Activated CD8-positive, alpha-beta memory T cell treated with anti-CD3 and anti-CD28 coated beads, Interleukin-2, amount 10 ng/mL, durations not matched to agents 7 days and 5 days (primary cell): Measurements from ENCODE around the gene ANXA9. TPM values are rescaled to one million over a fixed set of nuclear protein-coding genes. Genes with fewer than 3 reads are reported as not detected.

ENCODE experiments used
- ATAC-seq: fragments of 150-1000 bp; cut with Tn5 transposase; one replicate; pipeline ENCODE4 v1.10.0; 2021; ENCODE audit warnings: moderate library complexity
- CTCF ChIA-PET: fragments of 350-600 bp; sonication (Branson Sonifier 250); formaldehyde crosslinking; loops from one replicate; lab custom pipeline; 2021; ENCODE audit warnings: antibody characterized with exemption; lab: Charles Lee
- DNase-seq: peaks from one replicate; pipeline ENCODE4 v3.0.0-alpha.2; 2020
- H3K27ac Mint-ChIP-seq: one replicate; pipeline ENCODE4 v1.8.0; 2021; ENCODE audit warnings: mild to moderate bottlenecking, mixed read lengths
- H3K27me3 Mint-ChIP-seq: one replicate; pipeline ENCODE4 v1.8.0; 2021; ENCODE audit warnings: mixed read lengths
- H3K36me3 Mint-ChIP-seq: one replicate; pipeline ENCODE4 v1.8.0; 2021; ENCODE audit warnings: mild to moderate bottlenecking, mixed read lengths
- H3K4me1 Mint-ChIP-seq: one replicate; pipeline ENCODE4 v1.8.0; 2021; ENCODE audit warnings: mixed read lengths
- H3K4me3 Mint-ChIP-seq: one replicate; pipeline ENCODE4 v1.8.0; 2021; ENCODE audit warnings: mild to moderate bottlenecking, moderate library complexity, mixed read lengths
- H3K9me3 Mint-ChIP-seq: one replicate; pipeline ENCODE4 v1.8.0; 2022; ENCODE audit warnings: low read depth, mixed read lengths
- total RNA-seq, 2 experiments: library from RNA; stranded (reverse); gene quantifications; one replicate each; pipeline ENCODE4 v1.2.3, GENCODE V29; 2021

Gene ANXA9
- total RNA-seq, 2 experiments from 2014 or later: 0.23 TPM; not detected in 1

DNA sequence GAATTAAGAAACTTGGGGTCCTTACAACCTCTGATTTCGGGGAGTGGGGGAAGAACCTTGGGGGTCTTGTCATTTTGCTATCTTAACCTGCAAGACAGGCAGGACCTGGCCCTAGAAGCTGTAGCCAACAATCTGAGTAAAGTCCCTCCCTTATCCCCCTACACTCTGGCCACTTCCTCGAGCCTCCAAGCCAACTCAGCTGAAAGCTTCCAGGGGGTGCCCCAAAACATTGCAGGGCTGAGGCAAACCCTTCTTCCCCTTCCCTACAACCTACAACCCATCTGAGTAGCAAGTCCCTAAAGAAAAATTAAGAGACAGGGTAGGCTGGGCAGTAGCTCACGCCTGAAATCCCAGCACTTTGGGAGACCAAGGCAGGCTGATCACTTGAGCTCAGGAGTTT lies 12.5 kb upstream of the ANXA9 start:
- Mint-ChIP-seq H3K9me3 (no peaks in the 10 kb centered on the region), H3K36me3 (peaks cover 36% of the 10 kb centered on the region), H3K27ac (no peak overlapping the region), H3K27me3 (no peaks in the 10 kb centered on the region), H3K4me3 (no peak overlapping the region), H3K4me1 (peaks cover 36% of the 10 kb centered on the region)
- CTCF ChIA-PET: interaction anchor here (0.8 to 3.1 kb wide), 7 partner anchors 10 to 409 kb away, joined by 3 to 18 read pairs (median 3); partner anchors contain the start of gene ANXA9
- no peak for DNase-seq
- no peak for ATAC-seq

DNA sequence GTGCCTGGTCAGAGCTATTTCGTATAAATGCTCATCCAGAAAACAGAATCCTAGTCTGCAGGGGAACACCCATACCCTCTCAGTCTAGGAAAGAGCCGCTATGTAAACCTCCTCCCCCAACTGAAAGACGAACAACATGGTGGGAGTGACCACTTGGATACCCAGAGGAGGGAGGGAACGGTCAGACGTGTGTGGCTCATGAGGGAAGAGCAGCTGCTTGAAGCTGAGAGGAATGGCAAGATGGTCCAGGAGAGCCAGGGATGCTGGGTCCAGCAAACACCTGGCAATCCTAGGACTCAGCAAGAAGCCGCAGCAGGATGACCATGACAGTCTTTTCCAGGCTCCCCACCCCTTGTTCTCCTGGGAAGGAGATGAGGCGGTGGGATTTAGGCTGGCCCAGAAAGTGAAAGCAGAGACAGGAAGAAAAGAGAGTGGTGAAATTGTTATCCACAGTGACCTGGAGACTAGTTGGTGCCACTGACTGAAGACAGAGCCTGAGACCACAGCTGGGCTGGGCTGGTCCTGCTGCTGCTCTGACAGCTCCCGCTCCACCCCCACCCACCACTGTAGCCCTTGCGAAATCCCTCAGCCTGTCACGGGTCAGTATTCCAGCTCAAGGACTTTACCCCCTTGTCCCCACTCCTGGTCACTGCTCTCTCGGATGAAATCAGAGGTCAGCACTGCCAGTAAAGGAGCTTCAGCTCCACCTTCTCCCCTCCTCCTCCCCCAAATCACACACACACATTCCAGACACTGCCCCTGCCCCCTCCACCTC lies 11.1 kb upstream of the ANXA9 start:
- ATAC-seq: no peak
- no peak overlapping the region for H3K4me3 Mint-ChIP-seq
- no peaks in the 10 kb centered on the region for H3K27me3 Mint-ChIP-seq
- no peak overlapping the region for H3K27ac Mint-ChIP-seq
- H3K36me3 Mint-ChIP-seq: peaks cover 28% of the 10 kb centered on the region
- no peak for DNase-seq
- CTCF ChIA-PET: interaction anchor here (1.3 to 3.1 kb wide), 4 partner anchors 9 to 28 kb away, joined by 3 to 18 read pairs (median 9); no protein-coding TSS in a partner anchor
- peaks cover 41% of the 10 kb centered on the region for H3K4me1 Mint-ChIP-seq
- H3K9me3 Mint-ChIP-seq: no peaks in the 10 kb centered on the region

DNA sequence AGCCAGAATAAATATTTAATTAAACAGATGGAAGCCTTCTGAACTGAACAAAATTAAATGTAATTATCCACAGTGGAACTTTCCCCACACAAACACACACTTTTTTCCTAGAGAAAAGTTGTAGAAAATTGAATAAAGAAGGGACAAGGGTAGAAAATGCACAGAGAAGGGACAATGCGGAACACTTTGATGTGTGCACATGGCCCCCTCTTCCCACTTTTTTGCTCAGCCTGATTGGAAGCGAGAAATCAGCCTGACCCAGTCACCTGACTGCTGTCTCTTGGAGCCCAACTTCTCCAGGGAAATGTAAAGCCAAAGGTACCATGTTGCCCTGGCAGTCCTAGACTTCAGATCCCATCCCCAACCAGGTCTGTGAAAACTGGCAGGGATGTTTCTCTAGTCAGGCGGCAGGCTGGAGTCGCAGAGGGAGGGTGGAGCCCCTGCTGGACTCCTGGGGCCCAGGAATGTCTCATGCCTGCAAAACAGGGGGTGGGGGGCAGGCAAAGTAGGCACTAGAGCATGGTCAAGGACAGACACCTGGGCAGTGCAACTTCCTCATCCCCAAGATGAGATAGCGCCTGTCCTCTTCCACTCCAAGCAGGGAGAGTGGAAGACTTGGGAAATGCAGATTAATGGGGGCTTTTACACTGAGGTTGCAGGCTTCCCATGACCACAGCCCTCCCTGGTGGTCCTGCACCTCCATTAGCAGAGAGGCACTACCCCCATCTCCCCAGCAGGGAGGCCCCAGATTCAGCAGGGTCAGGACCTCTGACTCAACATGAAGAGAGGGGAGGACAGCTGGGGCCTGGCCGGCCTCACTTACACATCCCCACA lies 10.3 kb upstream of the ANXA9 start:
- Mint-ChIP-seq H3K4me3 (peak overlapping the region; percentile 88), H3K4me1 (peaks cover 48% of the 10 kb centered on the region), H3K9me3 (no peaks in the 10 kb centered on the region), H3K36me3 (peaks cover 21% of the 10 kb centered on the region), H3K27me3 (no peaks in the 10 kb centered on the region), H3K27ac (peak overlapping the region; percentile 80)
- ATAC-seq: no peak
- no peak for DNase-seq
- CTCF ChIA-PET: interaction anchor here (2.7 to 3.1 kb wide), 2 partner anchors 8 to 24 kb away, joined by 11 to 18 read pairs; no protein-coding TSS in a partner anchor

DNA sequence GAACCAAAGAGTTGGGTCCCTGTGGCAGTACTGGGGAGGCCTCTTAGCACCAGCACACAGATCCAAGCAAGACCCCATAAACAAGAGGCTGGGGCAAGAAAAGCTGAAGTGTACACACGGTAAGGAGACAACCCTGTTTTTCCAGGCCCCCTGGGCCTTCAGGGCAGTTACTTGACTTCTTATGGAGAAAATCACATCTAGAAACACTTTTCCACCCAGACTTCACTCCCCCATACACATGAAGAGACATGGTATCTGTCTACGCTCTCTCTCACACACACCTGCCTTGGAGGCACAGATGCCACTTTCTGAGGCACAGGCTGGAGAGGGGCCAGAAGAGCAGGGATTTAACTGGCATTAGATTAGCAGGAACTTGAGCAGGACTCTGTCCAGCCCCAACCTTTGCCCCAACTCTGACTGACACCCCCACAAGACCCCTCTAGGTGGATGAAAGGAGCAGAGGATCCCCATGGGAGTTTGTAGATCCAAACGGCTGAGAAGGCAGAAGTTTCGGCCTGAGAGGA lies 9.6 kb upstream of the ANXA9 start:
- DNase-seq: no peak
- Mint-ChIP-seq H3K27ac (peak overlapping the region; percentile 80), H3K36me3 (peaks cover 15% of the 10 kb centered on the region), H3K4me3 (peak overlapping the region; percentile 88), H3K4me1 (peaks cover 55% of the 10 kb centered on the region), H3K9me3 (no peaks in the 10 kb centered on the region), H3K27me3 (no peaks in the 10 kb centered on the region)
- no peak for ATAC-seq
- CTCF ChIA-PET: interaction anchor here (0.6 to 3.1 kb wide), 5 partner anchors 7 to 412 kb away, joined by 3 to 18 read pairs (median 6); partner anchors contain the start of gene MINDY1

DNA sequence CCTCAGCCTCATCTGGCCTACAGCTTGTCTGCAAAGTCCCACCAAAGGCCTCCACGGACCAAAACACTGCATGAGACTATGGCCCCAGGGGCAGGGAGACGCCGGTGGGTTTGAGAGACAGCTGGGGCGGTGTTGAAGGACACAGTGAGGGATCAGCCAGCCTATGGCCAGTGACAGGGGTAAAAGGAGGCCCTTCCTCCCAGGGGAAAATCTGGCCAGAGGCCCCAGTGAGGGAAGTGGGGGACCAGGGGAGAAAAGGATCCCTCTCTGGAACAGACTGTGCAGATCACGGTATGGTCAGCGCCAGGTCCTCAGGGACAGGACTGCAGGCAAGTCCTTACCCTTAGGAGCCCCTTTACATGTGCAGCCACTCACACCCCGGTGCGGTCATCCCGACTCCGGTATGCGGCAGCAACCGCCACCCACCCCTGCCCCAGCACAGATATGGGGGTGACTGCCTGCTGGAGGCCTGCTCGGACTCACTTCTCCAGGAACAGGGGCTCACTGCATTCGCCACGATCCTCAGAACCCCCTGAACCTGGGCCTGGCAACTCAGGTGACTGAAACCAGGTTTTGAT lies 8.7 kb upstream of the ANXA9 start:
- Mint-ChIP-seq H3K4me1 (peaks cover 57% of the 10 kb centered on the region), H3K9me3 (no peaks in the 10 kb centered on the region), H3K27me3 (no peaks in the 10 kb centered on the region), H3K27ac (peak overlapping the region; percentile 80), H3K4me3 (peak overlapping the region; percentile 88), H3K36me3 (peaks cover 7% of the 10 kb centered on the region)
- ATAC-seq (peak; percentile 5), DNase-seq (peak; percentile 60)
- CTCF ChIA-PET: interaction anchor here (0.7 to 2.6 kb wide), 16 partner anchors 8 to 462 kb away, joined by 3 to 9 read pairs (median 3); partner anchors contain the start of gene MINDY1

DNA sequence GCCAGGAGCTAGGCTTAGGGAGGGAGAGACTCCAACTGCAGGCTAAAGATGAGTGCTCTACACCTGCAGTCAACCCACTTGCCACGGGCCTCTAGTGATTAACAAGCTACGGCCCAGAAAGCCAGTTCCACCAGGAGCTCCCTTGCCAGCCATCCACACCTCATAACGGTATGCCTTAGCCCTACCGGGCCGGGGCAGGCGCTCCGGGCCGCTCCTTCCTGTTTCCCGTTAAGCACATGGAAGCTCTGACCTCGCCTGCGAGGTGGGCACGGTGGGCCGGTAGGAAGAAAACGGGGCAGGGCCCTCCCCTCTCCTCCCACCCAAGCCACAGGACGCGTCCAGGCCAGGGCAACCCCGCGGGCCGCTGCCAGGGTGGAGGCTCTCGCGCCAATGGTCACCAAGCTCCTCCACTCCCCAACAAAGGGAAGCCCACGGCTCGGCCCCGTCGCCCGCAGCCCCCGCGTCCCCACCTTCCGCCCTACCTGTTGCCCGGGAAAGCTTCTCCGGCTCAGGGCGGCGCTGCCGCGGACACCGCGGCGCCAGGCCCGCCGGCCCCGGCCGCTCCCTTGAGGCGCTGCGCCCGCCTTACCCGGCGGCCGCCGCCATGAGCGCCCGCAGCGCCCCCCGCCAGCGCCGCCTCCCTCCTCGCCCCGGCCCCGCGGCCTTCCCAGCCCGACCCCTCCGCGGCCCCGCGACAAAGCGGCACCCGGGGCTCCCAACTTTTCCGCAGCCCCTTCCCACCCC lies 8.1 kb upstream of the ANXA9 start:
- ATAC-seq (peak; percentile 54), DNase-seq (peak; percentile 62)
- Mint-ChIP-seq H3K27ac (peak overlapping the region; percentile 80), H3K9me3 (no peaks in the 10 kb centered on the region), H3K27me3 (no peaks in the 10 kb centered on the region), H3K36me3 (peaks cover 3% of the 10 kb centered on the region), H3K4me3 (peak overlapping the region; percentile 88), H3K4me1 (peaks cover 61% of the 10 kb centered on the region)
- CTCF ChIA-PET: interaction anchor here (0.7 to 2.6 kb wide), 15 partner anchors 8 to 463 kb away, joined by 3 to 9 read pairs (median 3); no protein-coding TSS in a partner anchor

DNA sequence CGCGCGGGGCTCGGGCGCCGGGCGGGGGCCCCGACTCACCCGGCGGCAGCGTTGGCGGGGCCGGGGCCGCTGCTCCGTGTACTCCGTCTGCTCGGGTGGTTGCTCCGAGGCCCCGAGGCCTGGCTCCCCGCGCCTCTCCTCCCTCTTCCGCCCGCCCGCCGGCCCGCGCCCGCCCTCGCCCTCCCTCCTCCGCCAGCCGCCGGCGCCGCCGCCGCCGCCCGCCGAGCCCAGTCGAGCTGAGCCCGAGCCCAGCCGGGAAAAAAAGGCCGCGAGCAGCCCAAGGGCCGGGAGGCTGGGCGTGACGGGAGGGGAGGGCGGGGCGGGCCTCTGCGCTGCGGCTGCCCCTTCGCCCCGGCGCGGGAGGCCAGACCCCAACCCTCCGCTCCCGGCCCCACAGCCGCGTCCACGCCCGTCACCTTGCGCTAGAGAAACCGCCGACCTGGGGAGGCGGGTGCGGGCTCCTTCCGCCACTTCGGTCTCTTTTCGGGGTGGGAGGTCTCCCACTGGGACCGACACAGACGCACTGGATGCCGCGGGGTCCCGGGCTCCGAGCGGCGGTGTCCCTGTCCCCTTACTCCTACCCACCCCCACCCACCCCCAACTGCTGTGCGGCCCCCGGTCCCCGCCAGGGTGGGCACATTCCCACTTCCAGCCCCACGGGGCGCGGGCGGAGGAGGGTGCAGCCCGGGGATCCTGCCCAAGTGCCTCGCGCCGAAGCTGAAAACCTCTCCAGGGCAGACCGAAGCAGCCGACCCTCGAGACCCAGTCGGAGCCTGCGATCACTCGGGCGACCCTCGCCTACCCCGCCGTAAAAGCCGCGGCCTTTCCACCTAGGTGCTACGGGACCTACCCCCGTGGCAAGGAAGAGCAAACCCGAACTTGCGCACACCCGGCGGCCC lies 7.3 kb upstream of the ANXA9 start, which contains the start of gene CERS2:
TSS of gene CERS2 (minus strand) at position 256 of the 899 bp plus-strand sequence. CDS start 5,745 bp downstream, outside the sequence.
- peak; percentile 80 for DNase-seq
- peaks cover 3% of the 10 kb centered on the region for H3K36me3 Mint-ChIP-seq
- H3K4me3 Mint-ChIP-seq: peak within 1 kb of the TSS; percentile 88
- H3K4me1 Mint-ChIP-seq: peaks cover 64% of the 10 kb centered on the region
- no peaks in the 10 kb centered on the region for H3K9me3 Mint-ChIP-seq
- CTCF ChIA-PET: interaction anchor here (1.1 to 2.6 kb wide), 7 partner anchors 9 to 415 kb away, joined by 3 to 9 read pairs (median 3); partner anchors contain the start of gene MINDY1
- H3K27me3 Mint-ChIP-seq: no peaks in the 10 kb centered on the region
- ATAC-seq: peak; percentile 62
- H3K27ac Mint-ChIP-seq: peak within 1 kb of the TSS; percentile 80

DNA sequence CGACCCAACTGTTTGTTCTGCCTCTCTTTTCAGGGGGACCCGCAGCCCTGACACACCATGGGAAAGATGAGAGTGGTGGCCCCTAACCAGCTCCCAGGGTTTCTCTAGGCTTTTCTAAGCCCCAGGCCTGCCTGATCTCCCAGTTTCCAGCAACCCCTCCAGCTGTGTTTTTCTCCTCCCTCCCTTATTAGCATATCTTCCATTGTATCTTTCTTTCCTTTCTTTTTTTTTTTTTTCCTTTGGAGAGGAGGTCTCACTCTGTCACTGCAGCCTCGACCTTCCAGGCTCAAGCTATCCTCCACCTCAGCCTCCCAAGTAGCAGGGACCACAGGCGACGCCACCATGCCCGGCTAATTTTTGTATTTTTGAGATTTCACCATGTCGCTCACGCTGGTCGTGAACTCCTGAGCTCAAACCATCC lies 5.7 kb upstream of the ANXA9 start:
- no peak overlapping the region for H3K27ac Mint-ChIP-seq
- H3K4me1 Mint-ChIP-seq: peaks cover 51% of the 10 kb centered on the region
- DNase-seq (no peak), ATAC-seq (no peak)
- no peak overlapping the region for H3K4me3 Mint-ChIP-seq
- no peaks in the 10 kb centered on the region for H3K9me3 Mint-ChIP-seq
- no peaks in the 10 kb centered on the region for H3K36me3 Mint-ChIP-seq
- CTCF ChIA-PET: interaction anchor here (0.9 to 8.1 kb wide), 7 partner anchors 20 to 415 kb away, joined by 3 to 104 read pairs (median 4); partner anchors contain the start of genes MINDY1 and TNFAIP8L2
- H3K27me3 Mint-ChIP-seq: no peaks in the 10 kb centered on the region

DNA sequence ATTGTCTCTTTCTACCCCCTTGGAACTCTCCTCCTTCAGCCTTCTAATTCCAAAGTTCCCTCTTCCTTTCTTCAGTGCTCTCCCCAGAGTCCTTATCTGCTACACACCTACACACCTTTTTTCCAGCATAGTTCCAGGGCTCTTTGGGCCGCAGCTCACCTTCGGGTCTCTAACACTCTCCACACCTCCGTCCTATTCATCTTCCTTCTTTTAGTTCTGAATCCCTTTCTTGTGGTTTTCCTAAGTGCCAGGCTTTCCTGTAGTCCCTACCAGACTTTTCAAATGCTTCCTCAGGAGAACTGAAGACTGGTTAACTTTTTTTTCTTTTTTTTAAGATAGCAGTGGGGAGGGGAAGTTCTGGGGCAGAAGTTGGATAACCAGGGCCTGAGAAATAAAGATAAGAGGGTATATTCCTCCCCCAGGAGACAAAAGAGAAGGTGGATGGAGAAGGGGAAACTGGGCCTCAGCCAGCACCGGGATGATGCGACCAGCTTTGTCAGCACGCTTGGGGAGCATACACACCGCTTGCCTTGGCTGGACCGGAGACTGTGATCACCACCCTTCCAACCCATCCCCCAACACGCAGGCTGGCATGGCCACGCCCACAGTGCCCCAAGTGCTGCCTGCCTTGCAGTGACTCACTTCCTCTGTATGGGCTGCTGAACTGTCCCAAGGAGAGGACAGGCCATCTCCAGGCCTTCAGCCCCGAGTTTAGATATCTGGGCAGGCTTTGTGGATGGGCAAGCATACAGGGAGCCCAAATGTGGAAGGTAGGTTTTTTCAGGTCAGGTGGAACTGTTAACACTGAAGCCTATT lies 5.0 kb upstream of the ANXA9 start:
- ATAC-seq (no peak), DNase-seq (peak; percentile 77)
- Mint-ChIP-seq H3K27me3 (no peaks in the 10 kb centered on the region), H3K27ac (peak overlapping the region; percentile 38), H3K4me3 (peak overlapping the region; percentile 3), H3K4me1 (peaks cover 44% of the 10 kb centered on the region), H3K36me3 (no peaks in the 10 kb centered on the region), H3K9me3 (no peaks in the 10 kb centered on the region)
- CTCF ChIA-PET: interaction anchor here (0.9 to 8.1 kb wide), 9 partner anchors 11 to 417 kb away, joined by 3 to 104 read pairs (median 4); partner anchors contain the start of gene TNFAIP8L2
